Measurements from ENCODE around the gene NDUFAB1.

Gene NDUFAB1

DNA sequence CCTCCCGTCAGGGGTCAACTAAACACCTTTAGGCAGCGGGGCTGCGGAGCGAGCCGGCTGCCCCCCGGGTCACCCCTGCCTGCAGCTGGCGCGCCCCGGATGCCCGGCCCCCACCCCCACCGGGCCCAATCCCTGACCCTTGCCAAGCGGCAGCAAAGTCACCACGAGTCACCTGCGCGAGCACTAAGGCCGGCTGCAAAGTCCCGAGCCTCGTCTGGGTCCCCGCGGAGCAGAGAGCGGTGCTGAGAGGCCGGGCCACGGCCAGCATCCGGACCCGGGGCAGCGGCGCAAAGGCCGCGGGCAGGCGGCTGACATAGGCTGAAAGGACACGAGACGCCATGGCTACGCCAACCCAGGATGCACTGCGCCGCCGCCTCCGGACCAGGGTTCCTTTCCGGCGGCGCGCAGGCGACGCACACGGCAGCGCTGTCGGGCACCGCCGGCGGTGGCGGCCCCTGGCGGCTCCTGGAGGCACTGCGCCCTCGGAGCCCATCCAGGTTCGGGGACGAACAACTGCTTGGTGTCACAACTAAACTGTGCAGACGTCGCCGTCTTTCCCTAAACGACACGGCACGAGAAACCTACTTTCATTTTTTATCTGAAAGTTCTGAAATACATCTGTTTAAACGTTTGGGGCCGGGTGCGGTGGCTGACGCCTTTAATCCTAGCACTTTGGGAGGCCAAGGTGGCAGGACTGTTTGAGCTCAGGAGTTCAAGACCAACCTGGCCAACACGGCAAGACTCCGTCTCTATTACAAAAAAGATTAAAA, at the start of gene NDUFAB1:
Gene NDUFAB1 (minus strand): TSS at position 366 of the 770 bp plus-strand sequence. CDS start 26 bp downstream, at position 340.
- peak; percentile 95 for DNase-seq
- H3K4me1 Mint-ChIP-seq = peaks cover 7% of the 10 kb centered on the region
- H3K36me3 Mint-ChIP-seq (ENCODE audit: low read depth) = peaks cover 23% of the 10 kb centered on the region
- H3K27ac Mint-ChIP-seq = peak within 1 kb of the TSS; percentile 55
- H3K27me3 Mint-ChIP-seq (ENCODE audit: low read depth, poor library complexity) = no peaks in the 10 kb centered on the region
- H3K4me3 Mint-ChIP-seq = peak within 1 kb of the TSS; percentile 91
- TF ChIP-seq, protein P1, sequence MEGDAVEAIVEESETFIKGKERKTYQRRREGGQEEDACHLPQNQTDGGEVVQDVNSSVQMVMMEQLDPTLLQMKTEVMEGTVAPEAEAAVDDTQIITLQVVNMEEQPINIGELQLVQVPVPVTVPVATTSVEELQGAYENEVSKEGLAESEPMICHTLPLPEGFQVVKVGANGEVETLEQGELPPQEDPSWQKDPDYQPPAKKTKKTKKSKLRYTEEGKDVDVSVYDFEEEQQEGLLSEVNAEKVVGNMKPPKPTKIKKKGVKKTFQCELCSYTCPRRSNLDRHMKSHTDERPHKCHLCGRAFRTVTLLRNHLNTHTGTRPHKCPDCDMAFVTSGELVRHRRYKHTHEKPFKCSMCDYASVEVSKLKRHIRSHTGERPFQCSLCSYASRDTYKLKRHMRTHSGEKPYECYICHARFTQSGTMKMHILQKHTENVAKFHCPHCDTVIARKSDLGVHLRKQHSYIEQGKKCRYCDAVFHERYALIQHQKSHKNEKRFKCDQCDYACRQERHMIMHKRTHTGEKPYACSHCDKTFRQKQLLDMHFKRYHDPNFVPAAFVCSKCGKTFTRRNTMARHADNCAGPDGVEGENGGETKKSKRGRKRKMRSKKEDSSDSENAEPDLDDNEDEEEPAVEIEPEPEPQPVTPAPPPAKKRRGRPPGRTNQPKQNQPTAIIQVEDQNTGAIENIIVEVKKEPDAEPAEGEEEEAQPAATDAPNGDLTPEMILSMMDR (IDR thresholded peaks at IDR 0.05) = peak; percentile 99
- H3K9me3 Mint-ChIP-seq = no peaks in the 10 kb centered on the region

DNA sequence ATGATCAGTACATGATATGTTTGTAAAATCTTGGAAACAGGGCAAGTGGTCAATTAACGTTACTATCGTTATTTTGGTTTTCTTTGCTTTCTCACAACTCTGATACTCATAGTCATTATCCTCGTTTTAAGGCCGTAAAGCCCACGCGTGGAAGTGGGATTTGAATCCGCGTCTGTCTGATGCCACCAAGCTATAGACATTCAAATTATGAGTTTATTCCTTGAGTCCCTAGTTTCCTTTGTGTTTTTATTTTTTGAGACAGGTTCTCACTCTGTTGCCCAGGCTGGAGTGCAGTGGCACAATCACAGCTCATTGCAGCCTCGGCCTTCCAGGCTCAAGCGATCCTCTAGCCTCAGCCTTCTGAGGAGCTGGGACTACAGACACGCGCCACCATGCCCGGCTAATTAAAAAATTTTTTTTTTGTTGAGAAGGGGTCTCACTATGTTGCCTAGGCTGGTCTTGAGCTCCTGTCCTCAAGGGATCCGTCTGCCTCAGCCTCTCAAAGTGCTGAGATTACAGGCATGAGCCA, 46.2 kb upstream of the NDUFAB1 start:
- peak overlapping the region; percentile 99 for H3K27ac Mint-ChIP-seq
- peaks cover 33% of the 10 kb centered on the region for H3K36me3 Mint-ChIP-seq (ENCODE audit: low read depth)
- peaks cover 13% of the 10 kb centered on the region for H3K9me3 Mint-ChIP-seq
- DNase-seq = no peak
- no peaks in the 10 kb centered on the region for H3K27me3 Mint-ChIP-seq (ENCODE audit: low read depth, poor library complexity)
- peaks cover 29% of the 10 kb centered on the region for H3K4me1 Mint-ChIP-seq
- TF ChIP-seq, protein P1 (IDR thresholded peaks at IDR 0.05) = no peak
- H3K4me3 Mint-ChIP-seq = peak overlapping the region; percentile 99

DNA sequence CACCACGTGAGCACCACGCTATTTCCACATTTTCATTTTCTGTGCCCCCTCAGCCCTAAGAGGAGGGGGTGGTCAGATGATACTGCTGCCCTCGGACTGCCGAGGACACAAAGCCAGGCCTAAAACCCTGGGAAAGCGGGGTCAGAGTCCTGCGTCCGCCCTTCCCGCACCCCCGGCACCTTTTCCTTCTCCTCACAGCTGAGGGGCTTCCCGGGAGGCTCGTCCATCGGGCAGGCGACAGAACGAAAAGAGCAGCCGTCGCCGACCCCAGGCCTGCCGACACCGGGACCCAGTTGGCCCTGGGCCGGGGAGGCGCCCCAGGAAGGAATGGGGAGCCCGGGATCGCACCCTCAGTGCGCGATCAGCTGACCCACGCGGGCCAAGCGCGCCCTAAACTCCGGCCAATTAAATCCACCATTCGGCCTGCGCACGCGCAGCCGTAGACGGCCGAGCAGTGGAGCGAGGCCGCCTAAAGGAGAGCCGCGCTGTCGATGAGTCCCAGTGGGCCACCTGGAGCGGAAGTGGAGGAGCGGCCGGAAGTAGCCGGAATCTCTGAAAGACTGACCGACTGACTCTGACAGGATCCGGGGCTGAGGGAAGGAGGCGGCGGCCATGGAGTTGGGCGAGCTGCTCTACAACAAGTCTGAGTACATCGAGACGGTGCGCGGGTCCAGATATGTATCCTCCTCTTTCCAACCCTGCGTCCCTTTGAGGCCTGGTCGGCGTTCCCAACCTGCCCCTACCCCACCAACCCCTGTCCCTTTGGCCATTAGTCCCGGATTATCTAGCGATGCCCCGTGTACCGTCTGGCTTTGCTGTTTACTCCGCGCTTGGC, 45.0 kb upstream of the NDUFAB1 start, which contains the start of the genes DCTN5 and PALB2:
Gene DCTN5 (plus strand): TSS at position 536 of the 835 bp plus-strand sequence. CDS start 77 bp downstream, at position 613.
Gene PALB2 (minus strand): TSS at position 380 of the 835 bp plus-strand sequence. CDS start 153 bp downstream, at position 227.
- Mint-ChIP-seq H3K4me1 (peaks cover 29% of the 10 kb centered on the region), H3K27ac (peak within 1 kb of the TSS; percentile 99), H3K27me3 (ENCODE audit: low read depth, poor library complexity) (no peaks in the 10 kb centered on the region), H3K4me3 (peak within 1 kb of the TSS; percentile 99), H3K9me3 (peaks cover 4% of the 10 kb centered on the region), H3K36me3 (ENCODE audit: low read depth) (peaks cover 27% of the 10 kb centered on the region)
- DNase-seq = peak; percentile 88
- TF ChIP-seq, protein P1 (IDR thresholded peaks at IDR 0.05) = no peak

DNA sequence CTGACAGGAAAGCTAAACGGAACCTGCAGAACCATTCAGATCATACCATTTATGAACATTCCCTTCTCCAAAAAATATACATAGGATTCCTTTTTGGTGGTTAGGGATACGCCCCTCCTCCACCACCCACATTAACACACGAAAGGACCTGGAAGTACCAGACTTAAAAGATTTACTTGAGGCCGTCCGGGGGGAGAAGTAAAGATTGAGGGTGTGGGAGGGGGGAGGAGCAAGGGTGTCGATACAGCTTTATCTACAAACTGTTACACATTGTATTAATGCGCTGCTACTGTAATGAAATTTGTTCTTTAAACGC, 44.5 kb upstream of the NDUFAB1 start:
- Mint-ChIP-seq H3K27me3 (ENCODE audit: low read depth, poor library complexity) (no peaks in the 10 kb centered on the region), H3K4me3 (peak overlapping the region; percentile 99), H3K9me3 (no peaks in the 10 kb centered on the region), H3K4me1 (peaks cover 29% of the 10 kb centered on the region), H3K27ac (peak overlapping the region; percentile 99), H3K36me3 (ENCODE audit: low read depth) (peaks cover 27% of the 10 kb centered on the region)
- TF ChIP-seq, protein P1 (IDR thresholded peaks at IDR 0.05) = no peak
- no peak for DNase-seq

DNA sequence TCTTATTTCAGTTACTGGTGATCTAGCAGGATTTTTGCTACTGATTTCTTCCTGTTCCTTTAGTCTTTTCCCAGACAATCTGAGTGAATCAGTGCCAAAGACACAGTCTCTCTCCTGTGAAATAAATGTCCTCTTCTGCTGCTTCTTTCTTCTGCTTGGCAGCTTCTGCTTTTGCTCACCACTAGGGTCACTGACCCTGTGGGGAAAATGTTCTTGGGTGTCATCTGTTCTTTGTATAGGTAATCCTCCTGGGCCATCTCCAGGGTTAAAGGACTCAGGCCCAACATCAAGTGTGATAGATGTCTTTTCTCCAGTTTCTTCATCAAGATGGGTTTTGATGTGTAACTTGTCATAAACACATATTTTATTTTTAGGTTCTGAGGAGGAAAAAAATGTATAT, 39.8 kb upstream of the NDUFAB1 start:
- no peak overlapping the region for H3K4me3 Mint-ChIP-seq
- peaks cover 14% of the 10 kb centered on the region for H3K4me1 Mint-ChIP-seq
- no peak for DNase-seq
- H3K27ac Mint-ChIP-seq = peak overlapping the region; percentile 88
- no peaks in the 10 kb centered on the region for H3K9me3 Mint-ChIP-seq
- TF ChIP-seq, protein P1 (IDR thresholded peaks at IDR 0.05) = no peak
- H3K36me3 Mint-ChIP-seq (ENCODE audit: low read depth) = peaks cover 38% of the 10 kb centered on the region
- H3K27me3 Mint-ChIP-seq (ENCODE audit: low read depth, poor library complexity) = no peaks in the 10 kb centered on the region

All from nephron progenitor cell (in vitro differentiated cells).